CMK (cell line): ENCODE results near the gene KCTD7.
"Not testable (repeated sequence)": the region's sequence is repeated elsewhere in the genome, so short reads cannot be mapped to it uniquely, and the experiment has no call there.

ENCODE experiments used
- DNase-seq: peaks from one replicate; pipeline ENCODE4 v3.0.0-alpha.2; 2010; ENCODE audit warnings: low read depth

Gene KCTD7

GRCh38 chr7:66682350-66683093 lies 53.8 kb downstream of the KCTD7 start:
- DNase-seq: peak; percentile 21

GRCh38 chr7:66683094-66683769 lies 54.6 kb downstream of the KCTD7 start:
- not testable (repeated sequence) for DNase-seq

GRCh38 chr7:66683770-66684123 lies 55.1 kb downstream of the KCTD7 start:
- no peak for DNase-seq

- not testable (repeated sequence) for DNase-seq
Observed at GRCh38 chr7:66685663-66686062, 57.0 kb downstream of the KCTD7 start.

- no peak for DNase-seq
Observed at GRCh38 chr7:66687186-66687585, 58.5 kb downstream of the KCTD7 start.

- DNase-seq: not testable (repeated sequence)
Observed at GRCh38 chr7:66687672-66688071, 59.0 kb downstream of the KCTD7 start.

GRCh38 chr7:66689081-66689480 lies 60.4 kb downstream of the KCTD7 start:
- no peak for DNase-seq

GRCh38 chr7:66693331-66693730 lies 64.7 kb downstream of the KCTD7 start:
- DNase-seq: no peak
